Activated T-cell treated with anti-CD3 and anti-CD28 coated beads, Interleukin-2, amount 50 U/mL, for 72 hours (primary cell): ENCODE measurements around the gene MEGF11. TPM values are rescaled to one million over a fixed set of nuclear protein-coding genes. Genes with fewer than 3 reads are reported as not detected.
A peak's percentile ranks its signal among the peaks of the same experiment; 100 is the strongest.

ENCODE experiments used
- ATAC-seq, 2 donors: fragments of 150-1000 bp; cut with Tn5 transposase; replicated peaks in 1 of 2; 2 replicates each; pipeline ENCODE4 v1.10.0; 2021; ENCODE audit warnings: moderate library complexity in 2 of 2, mild to moderate bottlenecking in 1 of 2
- DNase-seq, 2 donors: peaks; one replicate each; pipeline ENCODE4 v3.0.0; 2021 to 2022; ENCODE audit warnings: mixed read lengths in 1 of 2
- H3K27ac Mint-ChIP-seq: one replicate; pipeline ENCODE4 v1.8.0; 2022; ENCODE audit warnings: mild to moderate bottlenecking, moderate library complexity, mixed read lengths
- H3K27me3 Mint-ChIP-seq: one replicate; pipeline ENCODE4 v1.8.0; 2022; ENCODE audit warnings: low read depth, mixed read lengths
- H3K36me3 Mint-ChIP-seq, 2 donors: one replicate each; pipeline ENCODE4 v1.8.0; 2022; ENCODE audit warnings: mixed read lengths in 2 of 2, mild to moderate bottlenecking in 1 of 2; ENCODE audit not compliant: insufficient read depth in 2 of 2
- H3K4me1 Mint-ChIP-seq: one replicate; pipeline ENCODE4 v1.8.0; 2022; ENCODE audit warnings: low read depth, mixed read lengths
- H3K4me3 Mint-ChIP-seq, 2 donors: one replicate each; pipeline ENCODE4 v1.8.0; 2022; ENCODE audit warnings: mild to moderate bottlenecking in 2 of 2, mixed read lengths in 2 of 2, moderate library complexity in 2 of 2
- H3K9me3 Mint-ChIP-seq, 2 donors: one replicate each; pipeline ENCODE4 v1.8.0; 2022; ENCODE audit warnings: mixed read lengths in 2 of 2
- total RNA-seq, 2 donors: library from RNA; stranded (reverse); gene quantifications; one replicate each; pipeline ENCODE4 v1.2.3, GENCODE V29; 2022

MEGF11 gene
- total RNA-seq, 2 donors from 2014 or later = not detected

DNA sequence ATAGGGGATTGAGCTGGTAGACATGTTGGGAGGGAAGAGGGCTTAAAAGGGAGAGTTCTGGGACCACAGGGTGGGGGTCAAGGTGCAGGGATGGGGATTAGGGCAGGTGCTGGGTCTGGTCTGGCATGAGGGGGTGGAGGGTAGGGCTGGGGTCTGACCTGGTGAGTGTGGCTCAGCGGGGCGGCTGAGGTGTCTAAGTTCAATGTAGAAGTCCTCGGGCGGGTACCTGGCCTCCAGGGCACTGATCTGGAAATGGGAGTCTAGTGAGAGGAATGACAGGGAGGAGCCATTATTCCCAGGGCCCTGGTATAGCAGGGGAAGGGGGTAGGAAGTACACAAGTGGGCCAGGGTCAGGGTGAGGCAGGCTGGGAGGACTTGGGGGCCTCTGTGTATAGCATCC is 344.7 kb downstream of the MEGF11 start:
- peaks cover under 1 to 2% of the 10 kb centered on the region in 2 donors for H3K36me3 Mint-ChIP-seq
- no peaks in the 10 kb centered on the region for H3K9me3 Mint-ChIP-seq
- DNase-seq (no peak), ATAC-seq (no peak)
- no peak overlapping the region for H3K27ac Mint-ChIP-seq
- H3K4me1 Mint-ChIP-seq = peaks cover 2% of the 10 kb centered on the region
- H3K4me3 Mint-ChIP-seq = no peak overlapping the region
- no peaks in the 10 kb centered on the region for H3K27me3 Mint-ChIP-seq

DNA sequence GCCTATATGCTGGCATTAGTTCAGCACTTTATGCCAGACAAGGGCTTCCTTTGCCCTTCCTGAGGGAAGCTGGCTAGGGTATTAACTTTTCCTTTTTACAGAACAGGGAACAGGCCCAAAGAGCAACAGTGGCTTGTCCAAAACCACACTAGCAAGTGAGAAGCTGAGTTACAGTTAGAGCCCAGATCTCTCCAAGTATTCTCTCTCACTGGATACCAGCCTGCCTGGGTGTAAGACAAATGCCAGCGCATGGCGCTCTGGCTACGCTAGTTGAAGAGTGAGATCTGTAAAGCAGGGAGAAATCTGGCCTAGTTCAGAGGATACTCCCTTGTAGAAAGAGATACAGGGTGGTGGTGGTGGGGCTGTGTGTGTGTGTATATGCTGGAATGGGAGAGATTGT is 345.9 kb downstream of the MEGF11 start:
- no peaks in the 10 kb centered on the region for H3K9me3 Mint-ChIP-seq
- no peak for DNase-seq

GRCh38 chr15:65906396-65906795 is 347.2 kb downstream of the MEGF11 start:
- no peak overlapping the region for H3K27ac Mint-ChIP-seq
- no peaks in the 10 kb centered on the region for H3K9me3 Mint-ChIP-seq
- H3K27me3 Mint-ChIP-seq = no peaks in the 10 kb centered on the region
- no peak for ATAC-seq
- no peak for DNase-seq
- peaks cover 2 to 4% of the 10 kb centered on the region in 2 donors for H3K36me3 Mint-ChIP-seq
- peaks cover 18% of the 10 kb centered on the region for H3K4me1 Mint-ChIP-seq
- no peak overlapping the region for H3K4me3 Mint-ChIP-seq

More for the DNA sequence above, 345.9 kb downstream of the MEGF11 start:
- H3K27ac Mint-ChIP-seq = no peak overlapping the region
- peaks cover 10% of the 10 kb centered on the region for H3K4me1 Mint-ChIP-seq
- ATAC-seq = no peak
- H3K4me3 Mint-ChIP-seq = no peak overlapping the region
- peaks cover 2 to 4% of the 10 kb centered on the region in 2 donors for H3K36me3 Mint-ChIP-seq
- no peaks in the 10 kb centered on the region for H3K27me3 Mint-ChIP-seq

GRCh38 chr15:65904301-65904700 is 349.2 kb downstream of the MEGF11 start:
- H3K36me3 Mint-ChIP-seq = peaks cover 2 to 4% of the 10 kb centered on the region in 2 donors
- H3K27ac Mint-ChIP-seq = no peak overlapping the region

DNA sequence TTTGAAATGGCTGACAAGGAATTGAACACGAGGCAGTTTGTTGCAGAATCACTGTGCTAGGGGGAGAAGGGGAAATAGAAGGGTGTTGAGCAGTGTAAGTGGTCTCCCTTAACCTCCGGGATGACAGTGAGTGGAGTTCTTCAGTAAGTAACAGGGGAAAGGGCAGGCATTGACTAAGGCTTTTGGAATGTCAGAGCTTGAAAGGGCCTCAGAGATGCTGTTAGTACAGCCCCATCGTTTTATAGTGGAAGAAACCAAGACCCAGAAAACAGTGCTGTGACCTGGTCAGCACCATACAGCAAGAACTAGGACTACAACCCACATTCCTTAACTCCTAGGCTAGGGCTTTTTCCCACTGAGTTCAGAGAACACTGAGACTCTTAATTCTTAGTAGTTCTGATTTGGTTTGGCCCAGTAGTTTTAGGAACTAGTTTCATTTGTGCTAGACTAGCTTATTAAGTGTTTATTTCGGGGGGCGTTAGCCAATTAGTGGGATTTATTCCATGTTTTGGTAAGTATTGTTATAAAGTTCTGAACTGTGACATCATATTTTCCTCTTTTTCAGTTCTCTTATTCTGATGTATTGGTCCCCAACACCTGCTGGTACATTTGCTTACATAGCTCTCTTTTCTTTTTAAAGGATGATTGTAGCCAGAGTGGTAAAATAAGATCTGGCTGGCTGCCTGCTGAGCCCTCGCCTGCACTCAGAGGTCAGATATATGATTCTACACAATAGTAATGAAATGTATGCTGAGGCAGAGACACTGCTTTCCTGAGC is 350.1 kb downstream of the MEGF11 start:
- ATAC-seq (no peak), DNase-seq (no peak)
- Mint-ChIP-seq H3K4me1 (peaks cover 18% of the 10 kb centered on the region), H3K4me3 (no peak overlapping the region), H3K9me3 (no peaks in the 10 kb centered on the region), H3K36me3 (peaks cover 2 to 4% of the 10 kb centered on the region in 2 donors), H3K27me3 (no peaks in the 10 kb centered on the region), H3K27ac (no peak overlapping the region)

More at GRCh38 chr15:65904301-65904700, 349.2 kb downstream of the MEGF11 start:
- no peak overlapping the region for H3K4me3 Mint-ChIP-seq
- H3K27me3 Mint-ChIP-seq = no peaks in the 10 kb centered on the region
- no peaks in the 10 kb centered on the region for H3K9me3 Mint-ChIP-seq
- H3K4me1 Mint-ChIP-seq = peaks cover 18% of the 10 kb centered on the region
- DNase-seq = no peak
- ATAC-seq = no peak

GRCh38 chr15:65902373-65902772 is 351.2 kb downstream of the MEGF11 start:
- Mint-ChIP-seq H3K4me3 (no peak overlapping the region), H3K36me3 (peaks cover 2 to 4% of the 10 kb centered on the region in 2 donors), H3K4me1 (peaks cover 18% of the 10 kb centered on the region), H3K27me3 (no peaks in the 10 kb centered on the region), H3K27ac (no peak overlapping the region), H3K9me3 (no peaks in the 10 kb centered on the region)
- ATAC-seq (peak in 1 of 2 donors; percentile 26), DNase-seq (no peak)

GRCh38 chr15:65901836-65902235 is 351.7 kb downstream of the MEGF11 start:
- DNase-seq (no peak), ATAC-seq (no peak)
- no peak overlapping the region for H3K27ac Mint-ChIP-seq
- H3K36me3 Mint-ChIP-seq = peaks cover 2 to 4% of the 10 kb centered on the region in 2 donors
- H3K4me1 Mint-ChIP-seq = peaks cover 18% of the 10 kb centered on the region
- H3K4me3 Mint-ChIP-seq = no peak overlapping the region
- H3K9me3 Mint-ChIP-seq = no peaks in the 10 kb centered on the region
- no peaks in the 10 kb centered on the region for H3K27me3 Mint-ChIP-seq

DNA sequence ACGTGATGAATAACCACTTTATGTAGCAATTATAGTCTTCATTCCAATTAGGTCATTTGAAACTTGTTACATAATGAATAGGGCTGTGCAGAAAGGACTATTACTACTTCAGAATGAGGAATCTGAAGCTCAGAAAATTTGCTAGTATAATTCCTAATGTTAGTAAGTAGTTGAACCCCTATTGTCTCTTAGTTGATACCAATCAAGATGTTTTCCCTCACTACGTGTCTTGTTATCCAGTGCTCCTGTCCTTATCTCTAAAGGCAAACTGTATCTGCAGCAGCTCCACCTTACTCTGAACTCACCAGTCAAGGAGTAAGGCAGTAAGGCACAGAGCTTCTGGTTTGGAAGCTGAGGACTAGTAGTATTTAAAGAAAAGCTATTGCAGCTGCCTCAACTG is 352.2 kb downstream of the MEGF11 start:
- no peaks in the 10 kb centered on the region for H3K27me3 Mint-ChIP-seq
- no peaks in the 10 kb centered on the region for H3K9me3 Mint-ChIP-seq
- ATAC-seq (no peak), DNase-seq (no peak)
- no peak overlapping the region for H3K4me3 Mint-ChIP-seq
- H3K4me1 Mint-ChIP-seq = peaks cover 18% of the 10 kb centered on the region
- H3K36me3 Mint-ChIP-seq = peaks cover 2 to 6% of the 10 kb centered on the region in 2 donors
- H3K27ac Mint-ChIP-seq = no peak overlapping the region

DNA sequence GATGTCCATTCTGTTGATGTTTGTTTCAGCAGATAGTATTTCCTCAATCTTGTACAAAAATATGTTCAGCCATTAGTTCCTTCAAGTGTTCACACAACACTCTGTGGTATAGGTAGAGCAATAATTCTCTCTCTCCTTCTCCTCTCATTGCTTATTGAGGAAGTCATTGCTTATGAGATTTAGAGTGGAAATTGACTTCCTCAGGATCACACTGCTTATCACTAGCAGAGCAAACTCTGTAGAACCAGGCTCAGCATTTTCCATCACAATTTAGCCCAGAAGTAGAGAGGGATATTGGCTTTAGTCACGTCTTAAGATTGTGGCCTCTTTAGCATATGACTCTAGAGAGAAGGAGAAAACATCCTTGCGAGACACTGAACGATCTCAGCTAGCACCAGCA is 353.1 kb downstream of the MEGF11 start:
- no peak for DNase-seq
- Mint-ChIP-seq H3K27ac (no peak overlapping the region), H3K4me3 (no peak overlapping the region), H3K4me1 (peaks cover 18% of the 10 kb centered on the region), H3K9me3 (no peaks in the 10 kb centered on the region), H3K27me3 (no peaks in the 10 kb centered on the region), H3K36me3 (peaks cover 2 to 11% of the 10 kb centered on the region in 2 donors)
- no peak for ATAC-seq

DNA sequence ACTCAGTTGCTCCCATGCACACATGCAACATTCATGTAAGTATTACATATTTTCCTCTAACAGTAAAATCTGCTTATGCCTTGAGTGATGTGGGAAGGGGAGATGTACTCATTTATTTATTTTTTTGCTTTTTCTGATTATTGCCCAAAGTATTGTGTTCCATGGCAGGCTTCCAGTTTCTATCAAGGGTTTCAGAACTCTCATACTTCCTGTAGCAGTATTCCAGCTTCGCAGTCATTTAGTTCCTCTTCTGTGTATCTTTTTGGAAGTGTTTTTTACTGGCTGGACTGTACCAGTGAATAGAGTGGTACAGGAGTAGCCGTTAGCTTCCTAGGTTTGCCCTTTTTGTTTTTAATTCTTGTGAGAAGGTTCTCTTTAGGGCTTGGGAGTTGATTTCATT is 357.3 kb downstream of the MEGF11 start:
- Mint-ChIP-seq H3K27ac (peak overlapping the region; percentile 44), H3K4me1 (peaks cover 22% of the 10 kb centered on the region), H3K36me3 (peaks cover 3 to 12% of the 10 kb centered on the region in 2 donors), H3K27me3 (no peaks in the 10 kb centered on the region), H3K4me3 (no peak overlapping the region), H3K9me3 (no peaks in the 10 kb centered on the region)
- no peak for ATAC-seq
- DNase-seq = no peak

DNA sequence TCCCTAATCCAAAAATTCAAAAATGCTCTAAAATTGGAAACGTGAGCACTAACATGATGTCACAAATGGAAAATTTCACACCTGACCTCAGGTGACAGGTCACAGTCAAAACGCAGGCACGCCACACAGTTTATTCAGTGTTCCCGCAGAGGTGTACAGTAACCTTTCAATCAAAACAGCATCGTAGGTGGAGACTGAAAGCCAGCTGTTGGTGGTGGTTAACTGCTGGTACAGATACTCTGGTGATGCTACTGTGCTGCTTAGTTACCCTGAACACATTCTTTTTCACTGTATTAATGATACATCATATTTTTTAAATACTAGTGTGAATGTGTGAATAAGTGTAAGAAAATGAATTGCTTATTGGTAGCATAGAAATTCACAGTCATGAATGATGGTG is 360.5 kb downstream of the MEGF11 start:
- peak overlapping the region; percentile 57 for H3K27ac Mint-ChIP-seq
- no peaks in the 10 kb centered on the region for H3K27me3 Mint-ChIP-seq
- no peak overlapping the region for H3K4me3 Mint-ChIP-seq
- ATAC-seq (peak; percentile 52 to 58), DNase-seq (peak in 1 of 2 donors; percentile 10)
- peaks cover 3 to 22% of the 10 kb centered on the region in 2 donors for H3K36me3 Mint-ChIP-seq
- H3K9me3 Mint-ChIP-seq = no peaks in the 10 kb centered on the region
- H3K4me1 Mint-ChIP-seq = peaks cover 51% of the 10 kb centered on the region

- Mint-ChIP-seq H3K36me3 (peaks cover 4 to 27% of the 10 kb centered on the region in 2 donors), H3K4me1 (peaks cover 84% of the 10 kb centered on the region), H3K27ac (peak overlapping the region; percentile 70), H3K27me3 (no peaks in the 10 kb centered on the region), H3K4me3 (peak overlapping the region; percentile 34 to 63), H3K9me3 (no peaks in the 10 kb centered on the region)
- peak in 1 of 2 donors; percentile 15 for DNase-seq
- peak; percentile 47 to 71 for ATAC-seq
Observed at GRCh38 chr15:65888981-65889380, 364.6 kb downstream of the MEGF11 start.

DNA sequence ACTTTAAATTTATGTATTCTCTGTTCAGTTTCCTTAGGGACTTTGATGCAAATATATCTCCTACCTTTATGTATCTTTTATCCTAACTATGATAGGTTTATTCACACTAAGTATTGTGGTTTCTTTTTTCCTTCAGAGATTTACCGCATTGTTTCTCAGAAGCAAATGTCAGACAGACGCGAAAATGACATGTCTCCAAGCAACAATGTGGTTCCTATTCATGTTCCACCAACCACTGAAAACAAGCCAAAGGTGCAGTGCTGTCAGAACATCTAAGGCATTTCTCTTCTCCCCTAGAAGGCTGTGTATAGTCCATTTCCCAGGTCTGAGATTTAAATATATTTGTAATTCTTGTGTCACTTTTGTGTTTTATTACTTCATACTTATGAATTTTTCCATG is 366.0 kb downstream of the MEGF11 start:
- Mint-ChIP-seq H3K27me3 (no peaks in the 10 kb centered on the region), H3K36me3 (peaks cover 6 to 34% of the 10 kb centered on the region in 2 donors), H3K9me3 (no peaks in the 10 kb centered on the region), H3K4me1 (peaks cover 91% of the 10 kb centered on the region), H3K4me3 (peak overlapping the region; percentile 58 to 62), H3K27ac (peak overlapping the region; percentile 94)
- ATAC-seq (peak; percentile 92 to 97), DNase-seq (peak; percentile 52 to 57)
